Thoracic aorta (tissue), 2 donors: ENCODE results near the gene CD74. TPM values are rescaled to one million over a fixed set of nuclear protein-coding genes. Genes with fewer than 3 reads are reported as not detected.

ENCODE experiments used
- ATAC-seq: fragments of 150-250 bp; one replicate; pipeline ENCODE4 v1.8.0; 2017; ENCODE audit warnings: low read depth; ENCODE audit not compliant: insufficient number of reproducible peaks, low FRiP score
- DNase-seq: peaks from one replicate; pipeline ENCODE4 v3.0.0-alpha.2; 2020; ENCODE audit warnings: low spot score
- H3K27ac ChIP-seq, 2 donors: fragments of 200-600 bp; sonication (generic); 1 replicate in 1 of 2; 2 replicates in 1 of 2; pipeline ENCODE4 v1.5.1; 2016; ENCODE audit warnings: mild to moderate bottlenecking in 2 of 2, moderate library complexity in 2 of 2
- H3K27me3 ChIP-seq: fragments of 200-600 bp; sonication (generic); replicated peaks from 2 replicates; pipeline ENCODE4 v1.6.0; 2016; ENCODE audit warnings: mild to moderate bottlenecking; ENCODE audit not compliant: insufficient read depth
- H3K36me3 ChIP-seq: fragments of 200-600 bp; sonication (generic); one replicate; pipeline ENCODE4 v1.5.1; 2016
- H3K4me1 ChIP-seq, 2 donors: fragments of 200-600 bp; sonication (generic); 1 replicate in 1 of 2; 2 replicates in 1 of 2; pipeline versions ENCODE4 v1.5.1 to v1.6.0; 2016; ENCODE audit warnings: low read depth in 2 of 2, mild to moderate bottlenecking in 1 of 2; ENCODE audit not compliant: control insufficient read depth in 1 of 2
- H3K4me3 ChIP-seq: fragments of 200-600 bp; sonication (generic); 2 replicates; pipeline ENCODE4 v1.5.1; 2016; ENCODE audit warnings: mild to moderate bottlenecking
- H3K9me3 ChIP-seq: fragments of 200-600 bp; sonication (generic); 2 replicates; pipeline ENCODE4 v1.5.1; 2016
- CTCF ChIP-seq: fragments of 200-600 bp; sonication (generic); IDR thresholded peaks from one replicate; pipeline ENCODE4 v1.5.1; 2019; ENCODE audit warnings: antibody characterized with exemption
- total RNA-seq, 2 donors: library from RNA; depleted of rRNA; stranded (reverse); fragments of >200 nt; gene quantifications; one replicate each; pipeline versions ENCODE4 v1.1.0 to v1.2.3, GENCODE V29; 2016

CD74 gene
- total RNA-seq, result 1,000 to 10,000 TPM in 1 of 2 donors, 100 to 1,000 TPM in 1; 844 to 1,048 TPM

- peak; percentile 42 for DNase-seq
- Histone ChIP-seq H3K36me3 (no peaks in the 10 kb centered on the region), H3K4me1 (peaks cover 5 to 22% of the 10 kb centered on the region in 2 donors), H3K27ac (peak within 1 kb of the TSS; percentile 69 to 86), H3K27me3 (no peaks in the 10 kb centered on the region), H3K9me3 (no peaks in the 10 kb centered on the region), H3K4me3 (peak within 1 kb of the TSS; percentile 72)
- no peak for TF ChIP-seq CTCF
- no peak for ATAC-seq
Observed at GRCh38 chr5:150412319-150413175, at the start of gene CD74. Gene CD74, minus strand, starts transcription at chr5:150412910. Its CDS starts 161 bp downstream, at chr5:150412749.

- DNase-seq, result no peak
- H3K27me3 ChIP-seq, result no peaks in the 10 kb centered on the region
- no peaks in the 10 kb centered on the region for H3K4me1 ChIP-seq
- H3K27ac ChIP-seq, result no peak overlapping the region
- H3K36me3 ChIP-seq, result no peaks in the 10 kb centered on the region
- H3K4me3 ChIP-seq, result no peak overlapping the region
- no peak for TF ChIP-seq CTCF
- ATAC-seq, result no peak
- H3K9me3 ChIP-seq, result no peaks in the 10 kb centered on the region
Observed at GRCh38 chr5:150461231-150461630, 48.5 kb upstream of the CD74 start.

GRCh38 chr5:150460781-150461180 is 48.1 kb upstream of the CD74 start:
- ATAC-seq, result no peak
- no peak overlapping the region for H3K4me3 ChIP-seq
- no peaks in the 10 kb centered on the region for H3K4me1 ChIP-seq
- H3K27me3 ChIP-seq, result no peaks in the 10 kb centered on the region
- no peaks in the 10 kb centered on the region for H3K36me3 ChIP-seq
- H3K9me3 ChIP-seq, result no peaks in the 10 kb centered on the region
- no peak overlapping the region for H3K27ac ChIP-seq
- DNase-seq, result no peak
- no peak for TF ChIP-seq CTCF

GRCh38 chr5:150458802-150459557 is 46.3 kb upstream of the CD74 start:
- Histone ChIP-seq H3K27ac (no peak overlapping the region), H3K4me1 (no peaks in the 10 kb centered on the region), H3K36me3 (no peaks in the 10 kb centered on the region), H3K27me3 (no peaks in the 10 kb centered on the region), H3K9me3 (no peaks in the 10 kb centered on the region), H3K4me3 (peak overlapping the region; percentile 67)
- DNase-seq (peak; percentile 51), ATAC-seq (peak; percentile 59)
- TF ChIP-seq CTCF, result peak; percentile 98

GRCh38 chr5:150457562-150458240 is 45.0 kb upstream of the CD74 start:
- no peak overlapping the region for H3K27ac ChIP-seq
- no peaks in the 10 kb centered on the region for H3K4me1 ChIP-seq
- TF ChIP-seq CTCF, result no peak
- DNase-seq (no peak), ATAC-seq (no peak)
- no peaks in the 10 kb centered on the region for H3K36me3 ChIP-seq
- no peaks in the 10 kb centered on the region for H3K27me3 ChIP-seq
- H3K9me3 ChIP-seq, result no peaks in the 10 kb centered on the region
- H3K4me3 ChIP-seq, result no peak overlapping the region
